ENCODE data around the gene RING1.
A peak's percentile ranks its signal among the peaks of the same experiment; 100 is the strongest.

- TF ChIP-seq CTCF (conservative IDR thresholded peaks at IDR 0.05; ENCODE audit: low read depth in 2 of 2), result peak; percentile 71 to 92
- no peak for TF ChIP-seq JUNB (IDR thresholded peaks at IDR 0.05; ENCODE audit: unreplicated experiment)
- no peak for TF ChIP-seq CREB1 (CRISPR knock-in tag; IDR thresholded peaks at IDR 0.05; ENCODE audit: low read depth)
- TF ChIP-seq EZH2phosphoT487 (IDR thresholded peaks at IDR 0.05; ENCODE audit: unreplicated experiment), result no peak
- no peak for TF ChIP-seq REST (IDR thresholded peaks at IDR 0.05; ENCODE audit: unreplicated experiment)
- no peak for TF ChIP-seq EZH2 (IDR thresholded peaks at IDR 0.05; ENCODE audit: low read depth, unreplicated experiment)
- no peak for TF ChIP-seq ZNF462 (CRISPR knock-in tag; IDR thresholded peaks at IDR 0.05)
- no peak for TF ChIP-seq ZNF331 (CRISPR knock-in tag; IDR thresholded peaks at IDR 0.05; ENCODE audit: low read depth)
- TF ChIP-seq POLR2AphosphoS5 (IDR thresholded peaks at IDR 0.05; ENCODE audit: low read depth), result no peak
- no peak for TF ChIP-seq ZNF114 (CRISPR knock-in tag; IDR thresholded peaks at IDR 0.05)
- no peak for TF ChIP-seq STAT1 (IDR thresholded peaks at IDR 0.05; ENCODE audit: unreplicated experiment)
- no peak for TF ChIP-seq ETS1 (IDR thresholded peaks at IDR 0.05)
These were observed 10.8 kb upstream of the RING1 start for GRCh38 chr6:33197431-33198048.

Measured in GM23338 (cell line).